SK-N-SH treated with all-trans-retinoic acid at 6 μM for 48 hours (cell line): ENCODE results near the gene PRCC.

Source experiments
- ATAC-seq: fragments of 200-7000 bp; cut with Tn5 transposase; 3 replicates; pipeline ENCODE4 v1.9.1; 2020; ENCODE audit warnings: mild to moderate bottlenecking, moderate library complexity
- BACH2 ChIP-seq: fragments of 250-450 bp; sonication (Bioruptor Pico); IDR thresholded peaks from 2 replicates; pipeline ENCODE4 v1.9.0; 2021; ENCODE audit warnings: mild to moderate bottlenecking, borderline replicate concordance
- CREB5 ChIP-seq: fragments of 250-450 bp; sonication (Bioruptor Pico); IDR thresholded peaks from 2 replicates; pipeline ENCODE4 v1.5.1; 2020; ENCODE audit warnings: low read depth, mild to moderate bottlenecking, moderate library complexity
- CSDC2 ChIP-seq: fragments of 250-450 bp; sonication (Bioruptor Pico); IDR thresholded peaks from 2 replicates; pipeline ENCODE4 v1.5.0; 2020; ENCODE audit warnings: mild to moderate bottlenecking, moderate library complexity
- CSRNP3 ChIP-seq: fragments of 250-450 bp; sonication (Bioruptor Pico); IDR thresholded peaks from 2 replicates; pipeline ENCODE4 v1.5.1; 2021; ENCODE audit warnings: mild to moderate bottlenecking, moderate library complexity
- GLIS3 ChIP-seq: fragments of 250-450 bp; sonication (Bioruptor Pico); IDR thresholded peaks from 2 replicates; pipeline ENCODE4 v1.5.0; 2020; ENCODE audit warnings: mild to moderate bottlenecking, moderate library complexity
- OSR1 ChIP-seq: fragments of 250-450 bp; sonication (Bioruptor Pico); IDR thresholded peaks from 2 replicates; pipeline ENCODE4 v1.8.0; 2022; ENCODE audit warnings: moderate library complexity, mild to moderate bottlenecking, inconsistent platforms
- PATZ1 ChIP-seq: fragments of 250-450 bp; sonication (Bioruptor Pico); IDR thresholded peaks from 2 replicates; pipeline ENCODE4 v1.8.0; 2020; ENCODE audit warnings: mild to moderate bottlenecking, moderate library complexity, borderline replicate concordance
- RARB ChIP-seq: fragments of 250-450 bp; sonication (Bioruptor Pico); IDR thresholded peaks from 2 replicates; pipeline ENCODE4 v1.8.0; 2021; ENCODE audit warnings: mild to moderate bottlenecking, moderate library complexity
- TCF4 ChIP-seq: fragments of 250-450 bp; sonication (Bioruptor Pico); IDR thresholded peaks from 2 replicates; pipeline ENCODE4 v1.8.0; 2021; ENCODE audit warnings: mild to moderate bottlenecking, moderate library complexity, borderline replicate concordance
- TOX ChIP-seq: fragments of 250-450 bp; sonication (Bioruptor Pico); IDR thresholded peaks from 2 replicates; pipeline ENCODE4 v1.8.0; 2021; ENCODE audit warnings: mild to moderate bottlenecking, moderate library complexity, borderline replicate concordance
- TSHZ2 ChIP-seq: fragments of 250-450 bp; sonication (Bioruptor Pico); IDR thresholded peaks from 2 replicates; pipeline ENCODE4 v1.5.0; 2020; ENCODE audit warnings: mild to moderate bottlenecking, moderate library complexity
- ZFP3 ChIP-seq: fragments of 250-450 bp; sonication (Bioruptor Pico); IDR thresholded peaks from 2 replicates; pipeline ENCODE4 v1.5.0; 2020; ENCODE audit warnings: mild to moderate bottlenecking, moderate library complexity
- ZFP30 ChIP-seq: fragments of 450-650 bp; formaldehyde crosslinking; IDR thresholded peaks from 2 replicates; pipeline ENCODE4 v1.5.0; 2022; ENCODE audit warnings: mild to moderate bottlenecking, moderate library complexity
- ZNF565 ChIP-seq: fragments of 450-650 bp; formaldehyde crosslinking; conservative IDR thresholded peaks from 2 replicates; pipeline ENCODE4 v1.5.0; 2020; ENCODE audit warnings: low read depth, mild to moderate bottlenecking, moderate library complexity
- ZNF70 ChIP-seq: fragments of 450-650 bp; formaldehyde crosslinking; IDR thresholded peaks from 2 replicates; pipeline ENCODE4 v1.5.0; 2020; ENCODE audit warnings: mild to moderate bottlenecking, moderate library complexity
- ZNF8 ChIP-seq: fragments of 450-650 bp; formaldehyde crosslinking; IDR thresholded peaks from 2 replicates; pipeline ENCODE4 v1.5.0; 2020; ENCODE audit warnings: mild to moderate bottlenecking, moderate library complexity

Gene PRCC

GRCh38 chr1:156813298-156813697 lies 46.0 kb downstream of the PRCC start:
- TF ChIP-seq OSR1 (CRISPR knock-in tag) (no peak), ZFP30 (no peak), GLIS3 (no peak), CSDC2 (CRISPR knock-in tag) (no peak), TOX (CRISPR knock-in tag) (no peak), CSRNP3 (CRISPR knock-in tag) (no peak), ZNF70 (CRISPR knock-in tag) (no peak), RARB (no peak), PATZ1 (no peak), ZNF8 (CRISPR knock-in tag) (no peak), TCF4 (no peak), ZNF565 (CRISPR knock-in tag) (no peak), BACH2 (no peak)
- ATAC-seq, result no peak

- TF ChIP-seq CSRNP3 (CRISPR knock-in tag) (no peak), CSDC2 (CRISPR knock-in tag) (no peak), TSHZ2 (no peak), ZNF565 (CRISPR knock-in tag) (no peak), CREB5 (CRISPR knock-in tag) (no peak), PATZ1 (no peak), ZFP3 (CRISPR knock-in tag) (no peak), ZNF8 (CRISPR knock-in tag) (no peak), GLIS3 (no peak), BACH2 (no peak), OSR1 (CRISPR knock-in tag) (no peak), TCF4 (no peak), RARB (no peak), ZFP30 (no peak)
- peak; percentile 35 for ATAC-seq
These were observed 46.6 kb downstream of the PRCC start for GRCh38 chr1:156813750-156814570.

- TF ChIP-seq ZNF70 (CRISPR knock-in tag), result 0 out of 2 replicates have a peak, but pooled peaks have one; percentile 12
- TF ChIP-seq ZNF8 (CRISPR knock-in tag), result no peak
- ATAC-seq, result peak; percentile 37
These were observed 47.4 kb downstream of the PRCC start for GRCh38 chr1:156814571-156815260.
